Endothelial cell (in vitro differentiated cells): ENCODE results near the gene KREMEN1. TPM values are rescaled to one million over a fixed set of nuclear protein-coding genes. Genes with fewer than 3 reads are reported as not detected.
A peak's percentile ranks its signal among the peaks of the same experiment; 100 is the strongest.

Experiments
- DNase-seq: peaks from one replicate; pipeline ENCODE4 v3.0.0; 2021; ENCODE audit warnings: low spot score
- H3K27ac Mint-ChIP-seq: one replicate; pipeline ENCODE4 v1.8.0; 2021; ENCODE audit warnings: mixed read lengths, inconsistent platforms; ENCODE audit not compliant: unreplicated experiment
- H3K27me3 Mint-ChIP-seq: one replicate; pipeline ENCODE4 v1.8.0; 2021; ENCODE audit warnings: mild to moderate bottlenecking, moderate library complexity, mixed read lengths, inconsistent platforms; ENCODE audit not compliant: unreplicated experiment
- H3K36me3 Mint-ChIP-seq: one replicate; pipeline ENCODE4 v1.8.0; 2021; ENCODE audit warnings: mild to moderate bottlenecking, low read depth, mixed read lengths, inconsistent platforms; ENCODE audit not compliant: unreplicated experiment
- H3K4me1 Mint-ChIP-seq: one replicate; pipeline ENCODE4 v1.8.0; 2021; ENCODE audit warnings: mild to moderate bottlenecking, mixed read lengths, inconsistent platforms; ENCODE audit not compliant: unreplicated experiment
- H3K4me3 Mint-ChIP-seq: one replicate; pipeline ENCODE4 v1.8.0; 2021; ENCODE audit warnings: mild to moderate bottlenecking, mixed read lengths, inconsistent platforms; ENCODE audit not compliant: unreplicated experiment
- H3K9me3 Mint-ChIP-seq: one replicate; pipeline ENCODE4 v1.8.0; 2021; ENCODE audit warnings: mixed read lengths, inconsistent platforms; ENCODE audit not compliant: unreplicated experiment
- long read RNA-seq: library from polyadenylated mRNA; unstranded; transcript quantifications from one replicate; pipeline ENCODE4 v2.0.0, GENCODE V29; 2020; ENCODE audit not compliant: unreplicated experiment
- total RNA-seq: library from RNA; stranded (reverse); fragmentation: NEBNext Ultra II Directional; extraction: Animal tissue kit (Norgen Biotek cat#: 25700); gene quantifications from one replicate; pipeline ENCODE4 v1.2.1, GENCODE V29; 2021; ENCODE audit not compliant: unreplicated experiment
- TF ChIP-seq, protein P1 (sequence below): fragments of 200-600 bp; sonication (generic); IDR thresholded peaks from one replicate; pipeline ENCODE4 v1.5.0; 2021; ENCODE audit warnings: antibody characterized with exemption; ENCODE audit not compliant: unreplicated experiment

Gene KREMEN1, protein sequence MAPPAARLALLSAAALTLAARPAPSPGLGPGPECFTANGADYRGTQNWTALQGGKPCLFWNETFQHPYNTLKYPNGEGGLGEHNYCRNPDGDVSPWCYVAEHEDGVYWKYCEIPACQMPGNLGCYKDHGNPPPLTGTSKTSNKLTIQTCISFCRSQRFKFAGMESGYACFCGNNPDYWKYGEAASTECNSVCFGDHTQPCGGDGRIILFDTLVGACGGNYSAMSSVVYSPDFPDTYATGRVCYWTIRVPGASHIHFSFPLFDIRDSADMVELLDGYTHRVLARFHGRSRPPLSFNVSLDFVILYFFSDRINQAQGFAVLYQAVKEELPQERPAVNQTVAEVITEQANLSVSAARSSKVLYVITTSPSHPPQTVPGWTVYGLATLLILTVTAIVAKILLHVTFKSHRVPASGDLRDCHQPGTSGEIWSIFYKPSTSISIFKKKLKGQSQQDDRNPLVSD
- 3.1 TPM for total RNA-seq
- long read RNA-seq, result 0 reads

DNA sequence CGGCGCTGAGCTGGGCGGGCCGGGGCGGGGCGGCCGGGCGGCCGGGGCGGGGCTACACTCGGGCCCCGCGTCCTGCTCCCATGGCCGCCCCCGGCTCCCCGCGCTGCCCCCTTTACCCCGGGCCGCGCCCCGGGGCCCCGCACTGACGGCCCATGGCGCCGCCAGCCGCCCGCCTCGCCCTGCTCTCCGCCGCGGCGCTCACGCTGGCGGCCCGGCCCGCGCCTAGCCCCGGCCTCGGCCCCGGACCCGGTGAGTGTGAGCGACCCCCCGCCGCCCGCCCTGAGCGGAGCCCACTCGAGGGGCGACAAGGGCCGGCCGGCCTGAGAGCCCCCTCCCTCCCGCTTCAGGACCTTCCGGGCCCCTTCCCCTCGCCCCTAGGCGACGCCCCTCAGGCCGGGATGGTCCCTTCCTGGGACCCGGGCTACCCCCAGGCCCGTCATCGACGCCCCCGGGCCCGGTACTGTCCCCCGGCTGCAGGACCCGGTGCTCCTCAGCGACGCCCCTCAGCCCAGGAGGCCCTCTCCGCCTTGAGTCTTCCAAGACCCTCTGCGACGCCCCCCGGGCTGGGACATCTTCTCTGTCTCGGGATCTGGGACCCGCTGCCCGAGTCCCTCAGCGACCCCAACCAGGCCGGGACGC is at the start of gene KREMEN1:
KREMEN1 (plus strand) TSS at position 57 of the 639 bp plus-strand sequence; CDS start at position 153, 96 bp downstream.
- Mint-ChIP-seq H3K27ac (no peak within 1 kb of the TSS), H3K36me3 (no peaks in the 10 kb centered on the region), H3K9me3 (no peaks in the 10 kb centered on the region), H3K4me3 (peak within 1 kb of the TSS; percentile 87), H3K27me3 (peaks cover 4% of the 10 kb centered on the region), H3K4me1 (peaks cover 10% of the 10 kb centered on the region)
- peak; percentile 17 for DNase-seq
- TF ChIP-seq, protein P1, sequence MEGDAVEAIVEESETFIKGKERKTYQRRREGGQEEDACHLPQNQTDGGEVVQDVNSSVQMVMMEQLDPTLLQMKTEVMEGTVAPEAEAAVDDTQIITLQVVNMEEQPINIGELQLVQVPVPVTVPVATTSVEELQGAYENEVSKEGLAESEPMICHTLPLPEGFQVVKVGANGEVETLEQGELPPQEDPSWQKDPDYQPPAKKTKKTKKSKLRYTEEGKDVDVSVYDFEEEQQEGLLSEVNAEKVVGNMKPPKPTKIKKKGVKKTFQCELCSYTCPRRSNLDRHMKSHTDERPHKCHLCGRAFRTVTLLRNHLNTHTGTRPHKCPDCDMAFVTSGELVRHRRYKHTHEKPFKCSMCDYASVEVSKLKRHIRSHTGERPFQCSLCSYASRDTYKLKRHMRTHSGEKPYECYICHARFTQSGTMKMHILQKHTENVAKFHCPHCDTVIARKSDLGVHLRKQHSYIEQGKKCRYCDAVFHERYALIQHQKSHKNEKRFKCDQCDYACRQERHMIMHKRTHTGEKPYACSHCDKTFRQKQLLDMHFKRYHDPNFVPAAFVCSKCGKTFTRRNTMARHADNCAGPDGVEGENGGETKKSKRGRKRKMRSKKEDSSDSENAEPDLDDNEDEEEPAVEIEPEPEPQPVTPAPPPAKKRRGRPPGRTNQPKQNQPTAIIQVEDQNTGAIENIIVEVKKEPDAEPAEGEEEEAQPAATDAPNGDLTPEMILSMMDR, result no peak

DNA sequence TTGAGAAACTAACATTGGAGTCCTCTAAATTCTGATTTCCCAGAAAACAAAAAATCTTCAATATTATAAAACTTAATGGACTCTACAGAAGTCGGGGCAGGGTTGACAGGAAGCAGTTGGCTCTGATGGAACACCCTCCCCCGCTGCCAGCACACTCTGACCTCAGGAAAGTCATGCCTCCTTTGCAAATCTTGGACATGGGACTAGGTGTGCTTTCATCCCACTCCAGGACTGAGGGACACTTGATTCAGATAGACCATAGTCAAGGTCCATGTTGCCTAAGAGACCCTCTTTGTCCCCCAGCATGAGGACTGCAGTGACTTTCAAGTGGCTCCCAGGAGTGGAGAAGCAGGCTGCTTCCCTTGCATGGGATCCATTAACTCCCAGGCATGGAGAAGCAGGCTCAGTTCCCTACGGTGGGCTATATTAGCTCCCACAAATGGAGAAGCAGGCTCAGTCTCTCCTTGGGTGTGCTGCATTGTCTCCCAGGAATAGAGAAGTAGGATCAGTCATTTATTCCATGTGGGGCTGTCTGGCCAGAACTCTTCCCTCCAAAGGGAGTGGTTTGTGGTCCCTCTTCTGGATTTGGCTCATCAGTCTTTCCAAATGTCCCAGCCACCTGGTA is 49.6 kb upstream of the KREMEN1 start:
- no peak overlapping the region for H3K27ac Mint-ChIP-seq
- no peaks in the 10 kb centered on the region for H3K27me3 Mint-ChIP-seq
- peaks cover 13% of the 10 kb centered on the region for H3K4me1 Mint-ChIP-seq
- H3K4me3 Mint-ChIP-seq, result no peak overlapping the region
- DNase-seq, result no peak
- peaks cover 3% of the 10 kb centered on the region for H3K36me3 Mint-ChIP-seq
- H3K9me3 Mint-ChIP-seq, result no peaks in the 10 kb centered on the region
- TF ChIP-seq, protein P1, result no peak

DNA sequence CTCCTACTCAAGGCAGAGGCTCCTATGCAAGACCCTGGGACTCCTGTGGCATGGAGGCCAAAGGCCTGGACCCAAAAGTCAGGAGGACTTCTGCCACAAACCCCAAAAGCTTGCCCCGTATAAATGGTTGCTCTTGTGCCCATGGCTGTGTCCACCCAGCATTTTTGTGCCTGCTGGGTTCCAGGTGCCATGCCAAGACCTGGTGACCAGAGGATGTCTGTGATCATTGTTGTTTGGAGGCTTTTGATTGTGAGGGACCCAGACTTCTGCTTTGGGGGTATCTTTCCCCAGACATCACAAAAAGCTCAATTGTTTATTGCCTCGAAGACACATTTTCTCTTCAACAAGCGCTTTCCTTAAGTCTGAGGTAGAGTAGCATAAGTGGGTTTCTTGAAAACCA is 46.3 kb upstream of the KREMEN1 start:
- H3K27ac Mint-ChIP-seq, result no peak overlapping the region
- H3K4me1 Mint-ChIP-seq, result peaks cover 18% of the 10 kb centered on the region
- no peaks in the 10 kb centered on the region for H3K9me3 Mint-ChIP-seq
- DNase-seq, result no peak
- no peak overlapping the region for H3K4me3 Mint-ChIP-seq
- no peaks in the 10 kb centered on the region for H3K36me3 Mint-ChIP-seq
- TF ChIP-seq, protein P1, result no peak
- no peaks in the 10 kb centered on the region for H3K27me3 Mint-ChIP-seq

DNA sequence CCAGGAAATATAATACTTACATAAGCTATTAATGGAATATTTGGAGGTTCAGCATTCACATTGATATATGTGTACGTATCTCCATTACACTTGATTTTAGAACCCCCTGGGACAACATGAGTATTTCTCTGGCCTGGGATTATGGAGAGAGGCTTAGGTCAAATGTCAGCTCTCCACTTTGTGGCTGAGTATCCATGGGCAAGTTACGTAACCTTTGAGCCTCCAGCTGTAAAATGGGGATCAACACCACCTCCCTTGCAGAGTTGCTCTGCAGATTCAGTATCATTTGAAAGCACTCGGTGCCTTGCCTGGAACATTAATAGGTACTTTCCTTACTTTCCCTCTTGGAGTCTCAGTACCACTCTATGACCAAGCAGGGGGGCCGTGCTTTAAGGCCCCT is 44.4 kb upstream of the KREMEN1 start:
- Mint-ChIP-seq H3K9me3 (no peaks in the 10 kb centered on the region), H3K4me1 (peaks cover 15% of the 10 kb centered on the region), H3K36me3 (no peaks in the 10 kb centered on the region), H3K27me3 (no peaks in the 10 kb centered on the region), H3K27ac (no peak overlapping the region), H3K4me3 (no peak overlapping the region)
- no peak for DNase-seq
- TF ChIP-seq, protein P1, result no peak
